GM19193 (cell line): ENCODE measurements around the gene TMEM121.

ENCODE experiments used
- POLR2A ChIP-seq: IDR thresholded peaks from 4 replicates; pipeline ENCODE4 v1.6.1; 2011; ENCODE audit not compliant: insufficient read depth, insufficient read length; ENCODE audit errors: extremely low read depth

The TMEM121 gene

DNA sequence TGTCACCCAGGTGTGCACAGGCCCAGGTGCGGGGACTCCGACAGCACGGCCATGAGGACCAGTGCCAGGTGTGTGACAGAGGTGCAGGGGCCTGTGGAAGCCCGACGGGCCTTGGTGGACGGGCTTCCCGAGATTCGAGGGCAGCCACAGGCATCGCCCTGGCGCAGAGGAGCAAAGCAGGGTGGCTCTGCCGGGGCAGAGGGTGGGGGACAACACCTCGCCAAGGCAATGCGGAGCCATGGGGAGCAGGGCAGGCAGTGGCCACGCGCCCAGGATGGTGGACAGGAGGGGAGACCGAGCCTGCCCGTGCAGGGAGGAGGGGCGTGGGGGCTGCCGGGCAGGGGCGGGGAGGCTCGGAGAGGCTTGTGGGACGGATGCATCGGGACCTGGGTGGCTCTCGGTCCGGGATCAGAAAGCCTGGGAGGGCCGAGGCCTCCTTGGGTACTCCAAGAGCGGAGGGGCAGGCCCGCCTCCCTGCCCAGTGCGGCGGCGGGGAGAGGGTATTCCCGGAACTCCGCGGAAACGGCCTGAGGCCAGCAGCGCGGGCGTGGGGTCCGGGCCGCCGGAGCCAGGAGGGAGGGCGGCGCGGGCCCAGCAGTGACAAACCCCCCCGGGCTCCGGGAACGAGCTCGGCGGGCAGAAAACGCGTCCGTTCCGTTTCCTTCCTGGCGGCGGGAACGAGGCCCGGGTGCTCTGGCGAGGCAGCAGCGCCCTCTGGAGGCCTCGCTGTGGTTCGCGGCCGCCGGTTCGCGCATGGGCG, 1.6 kb downstream of the TMEM121 start:
- TF ChIP-seq POLR2A = no peak

DNA sequence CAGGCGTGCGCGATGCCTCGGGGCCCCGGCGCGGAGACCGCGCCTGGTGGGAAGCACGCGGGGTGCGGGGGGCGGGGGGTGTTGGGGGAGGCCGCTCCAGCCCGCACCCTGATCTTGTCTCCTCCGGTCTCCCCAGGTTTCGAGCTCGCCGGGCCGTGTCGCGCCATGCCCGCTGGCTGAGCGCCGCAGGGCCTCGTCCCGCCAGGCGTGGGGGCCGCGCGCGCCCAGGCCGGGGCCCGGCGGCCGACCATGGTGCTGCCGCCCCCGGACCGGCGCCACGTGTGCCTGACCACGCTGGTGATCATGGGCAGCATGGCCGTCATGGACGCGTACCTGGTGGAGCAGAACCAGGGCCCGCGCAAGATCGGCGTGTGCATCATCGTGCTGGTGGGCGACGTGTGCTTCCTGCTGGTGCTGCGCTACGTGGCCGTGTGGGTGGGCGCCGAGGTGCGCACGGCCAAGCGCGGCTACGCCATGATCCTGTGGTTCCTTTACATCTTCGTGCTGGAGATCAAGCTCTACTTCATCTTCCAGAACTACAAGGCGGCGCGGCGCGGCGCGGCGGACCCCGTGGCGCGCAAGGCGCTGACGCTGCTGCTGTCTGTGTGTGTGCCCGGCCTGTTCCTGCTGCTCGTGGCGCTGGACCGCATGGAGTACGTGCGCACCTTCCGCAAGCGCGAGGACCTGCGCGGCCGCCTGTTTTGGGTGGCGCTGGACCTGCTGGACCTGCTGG, 2.4 kb downstream of the TMEM121 start:
- TF ChIP-seq POLR2A = no peak

DNA sequence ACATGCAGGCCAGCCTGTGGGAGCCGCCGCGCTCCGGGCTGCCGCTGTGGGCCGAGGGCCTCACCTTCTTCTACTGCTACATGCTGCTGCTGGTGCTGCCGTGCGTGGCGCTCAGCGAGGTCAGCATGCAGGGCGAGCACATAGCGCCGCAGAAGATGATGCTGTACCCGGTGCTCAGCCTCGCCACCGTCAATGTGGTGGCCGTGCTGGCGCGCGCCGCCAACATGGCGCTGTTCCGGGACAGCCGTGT, 2.9 kb downstream of the TMEM121 start:
- TF ChIP-seq POLR2A = no peak

DNA sequence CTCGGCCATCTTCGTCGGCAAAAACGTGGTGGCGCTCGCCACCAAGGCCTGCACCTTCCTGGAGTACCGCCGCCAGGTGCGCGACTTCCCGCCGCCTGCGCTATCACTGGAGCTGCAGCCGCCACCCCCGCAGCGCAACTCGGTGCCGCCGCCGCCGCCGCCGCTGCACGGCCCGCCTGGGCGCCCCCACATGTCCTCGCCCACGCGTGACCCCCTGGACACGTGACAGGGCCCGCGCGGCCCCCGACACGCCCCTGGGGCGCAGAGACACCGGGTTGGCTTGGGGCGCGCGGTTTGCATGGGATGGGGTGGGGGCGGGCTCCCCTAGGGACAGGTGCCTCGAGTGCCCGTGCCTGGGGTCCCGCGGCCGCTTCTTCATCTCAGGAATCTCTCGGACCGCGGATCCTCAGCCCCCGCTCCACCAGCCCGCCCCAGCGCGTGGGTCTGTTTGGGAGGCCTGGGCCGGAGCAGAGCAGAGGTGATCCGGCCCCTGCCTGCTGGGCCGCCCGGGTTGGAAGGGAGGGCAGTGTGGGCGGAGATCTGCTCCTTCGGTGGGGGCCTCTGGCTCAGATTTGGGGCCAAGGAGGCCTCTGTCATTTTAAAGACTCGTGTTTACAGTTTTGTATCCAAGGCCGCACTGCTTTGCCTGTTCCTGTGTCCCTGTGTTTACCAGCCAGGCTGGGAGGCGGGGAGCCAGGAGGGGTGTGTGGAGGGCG, 3.3 kb downstream of the TMEM121 start:
- TF ChIP-seq POLR2A = no peak

DNA sequence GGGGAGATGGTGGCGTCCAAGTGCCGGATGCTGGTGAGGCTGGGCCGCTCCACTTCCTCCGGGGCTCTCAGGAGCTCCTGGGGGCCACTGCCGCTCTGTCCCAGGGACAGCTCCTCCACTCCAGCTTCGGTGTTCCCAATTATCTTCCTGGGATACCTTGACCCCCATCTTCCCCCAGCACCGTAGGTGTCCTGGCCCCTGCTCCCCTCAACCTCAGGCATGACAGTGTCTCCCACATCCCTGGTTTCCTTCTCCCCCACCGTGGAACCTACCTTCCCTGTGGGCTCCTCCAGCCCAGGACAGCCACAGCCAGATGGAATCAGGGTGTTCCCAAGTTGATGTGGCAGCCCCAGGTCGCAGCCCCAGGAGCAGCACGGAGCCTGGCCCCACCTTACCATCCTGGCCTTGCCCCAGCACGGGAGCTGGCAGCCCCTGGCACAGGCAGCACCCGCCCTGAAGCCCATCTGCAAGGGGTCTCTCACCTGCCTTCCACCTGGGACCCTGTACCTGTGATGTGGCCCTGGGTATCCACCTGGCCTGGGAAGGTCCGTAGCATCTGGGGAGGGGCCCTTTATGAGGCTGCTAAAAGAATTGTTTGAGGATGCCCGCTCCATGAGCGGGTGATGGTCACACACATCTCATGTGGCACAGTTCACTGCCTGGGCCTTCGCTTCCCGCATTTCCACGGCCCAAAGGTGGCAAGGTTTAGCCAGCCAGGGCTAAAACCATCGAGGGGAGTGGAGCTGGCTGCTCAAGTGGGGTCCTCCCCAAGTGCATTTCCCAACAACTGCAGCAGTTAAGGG, 4.1 kb downstream of the TMEM121 start:
- no peak for TF ChIP-seq POLR2A

DNA sequence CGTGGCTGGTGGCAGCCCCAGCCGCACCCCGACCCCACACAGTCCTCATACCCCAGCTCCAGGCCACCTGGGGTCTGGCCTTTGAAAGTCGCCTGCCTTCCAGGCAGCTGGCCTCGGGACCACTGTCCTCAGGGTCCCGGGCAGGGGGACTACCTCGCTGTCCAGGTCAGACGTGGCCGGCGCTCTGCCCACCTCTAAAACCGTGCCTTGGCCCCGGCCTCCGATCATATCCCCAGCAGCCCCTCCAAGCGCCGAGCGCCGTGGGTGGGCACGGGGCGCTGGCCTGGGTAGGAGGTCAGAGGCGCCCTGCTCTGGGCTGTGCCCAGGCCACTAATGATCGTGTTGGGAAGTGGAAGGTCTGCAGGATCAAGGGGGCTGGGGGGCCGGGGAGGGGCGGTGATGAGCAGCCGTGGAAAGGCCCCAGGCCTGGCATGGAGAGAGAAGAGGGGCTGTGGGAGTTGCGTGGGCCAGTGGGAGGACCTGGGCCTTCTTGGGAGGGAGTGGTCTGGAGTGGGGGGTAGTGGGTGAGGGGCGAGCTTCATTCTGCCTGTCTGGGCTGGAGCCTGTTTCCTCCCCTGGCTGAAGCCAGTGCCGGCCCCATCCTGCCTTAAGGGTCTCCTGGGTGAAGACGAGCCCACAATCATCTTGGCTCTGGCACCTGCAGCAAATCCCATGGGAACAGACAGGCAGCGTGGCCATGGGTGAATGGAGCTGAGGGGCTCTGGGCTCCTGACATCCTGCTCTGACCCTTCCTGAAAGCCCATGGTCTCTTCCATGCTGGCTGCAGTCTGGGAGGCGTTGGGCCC, 4.9 kb downstream of the TMEM121 start:
- TF ChIP-seq POLR2A = no peak

DNA sequence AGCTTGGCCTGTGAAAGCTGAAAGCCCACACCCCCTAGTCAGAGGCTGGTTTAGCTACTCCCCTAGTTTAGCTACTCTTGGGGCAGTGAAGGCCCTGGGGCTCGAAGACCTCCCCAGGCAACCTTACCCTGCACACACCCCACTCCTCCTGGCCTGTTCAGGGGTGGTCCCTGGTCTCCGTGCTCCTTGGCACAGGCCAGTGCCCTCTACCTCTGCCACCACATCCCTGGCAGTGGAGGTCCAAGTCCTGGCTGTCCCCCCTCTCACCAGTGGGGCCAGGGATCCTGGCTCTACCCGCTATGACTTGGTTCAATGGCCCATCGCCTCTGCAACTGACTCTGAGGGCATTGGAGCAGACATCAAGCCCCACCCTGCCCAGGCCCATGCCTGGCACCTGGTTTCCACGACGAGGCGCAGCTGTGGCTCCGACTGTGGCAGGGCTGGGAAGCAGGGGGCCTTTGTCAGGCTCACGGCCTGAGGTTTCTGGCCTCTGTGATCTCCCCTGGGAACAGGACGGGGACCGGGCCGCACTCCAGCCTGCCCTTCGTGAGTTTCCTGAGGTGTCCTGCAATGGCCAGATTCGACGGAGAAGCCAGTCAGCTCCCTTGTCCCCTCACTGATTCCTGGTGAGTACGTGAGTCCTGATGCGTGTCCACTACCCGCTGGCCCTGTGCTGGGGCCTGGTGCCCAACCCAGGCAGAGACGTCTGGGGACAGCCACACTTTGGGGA, 5.7 kb downstream of the TMEM121 start:
- no peak for TF ChIP-seq POLR2A

DNA sequence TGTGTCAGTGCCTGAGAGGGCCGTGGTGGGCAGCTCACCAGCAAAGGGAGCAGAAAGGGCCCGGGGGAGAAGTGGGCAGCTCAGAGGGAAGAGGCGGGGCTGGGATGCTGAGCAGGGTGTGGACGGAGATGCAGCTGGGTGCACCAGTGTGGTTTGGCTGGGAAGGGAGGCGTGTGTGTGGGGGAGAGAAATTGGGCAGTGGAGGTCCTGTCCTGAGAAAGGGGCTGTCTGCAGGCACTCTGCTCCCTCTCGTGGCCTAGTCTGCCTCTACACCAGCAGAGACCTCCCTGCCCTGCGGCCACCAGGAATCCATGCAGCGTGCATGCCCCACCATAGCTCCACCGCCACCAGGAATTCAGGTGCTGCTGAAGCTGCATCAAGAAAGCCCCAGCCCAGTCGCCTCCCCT, 6.4 kb downstream of the TMEM121 start:
- TF ChIP-seq POLR2A = no peak

DNA sequence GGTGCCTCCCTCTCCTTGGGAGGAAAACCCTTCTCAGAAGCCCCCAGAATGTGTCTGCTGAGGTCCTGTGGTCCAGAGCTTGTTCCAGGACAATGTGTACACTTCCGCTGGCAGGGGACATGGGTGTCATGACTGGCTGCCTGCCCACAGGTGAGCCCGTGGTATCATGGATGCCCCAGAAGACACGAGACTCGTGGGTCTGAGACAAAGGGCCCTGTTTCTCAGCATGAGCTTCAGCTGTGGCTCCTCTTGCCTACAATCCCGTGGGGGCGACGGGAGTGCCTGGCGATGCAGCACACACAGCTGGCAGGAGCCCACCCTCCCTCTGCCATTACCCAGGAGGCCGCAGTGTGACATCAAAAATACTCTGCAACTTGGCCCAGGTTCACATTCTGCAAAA, 7.0 kb downstream of the TMEM121 start:
- no peak for TF ChIP-seq POLR2A

DNA sequence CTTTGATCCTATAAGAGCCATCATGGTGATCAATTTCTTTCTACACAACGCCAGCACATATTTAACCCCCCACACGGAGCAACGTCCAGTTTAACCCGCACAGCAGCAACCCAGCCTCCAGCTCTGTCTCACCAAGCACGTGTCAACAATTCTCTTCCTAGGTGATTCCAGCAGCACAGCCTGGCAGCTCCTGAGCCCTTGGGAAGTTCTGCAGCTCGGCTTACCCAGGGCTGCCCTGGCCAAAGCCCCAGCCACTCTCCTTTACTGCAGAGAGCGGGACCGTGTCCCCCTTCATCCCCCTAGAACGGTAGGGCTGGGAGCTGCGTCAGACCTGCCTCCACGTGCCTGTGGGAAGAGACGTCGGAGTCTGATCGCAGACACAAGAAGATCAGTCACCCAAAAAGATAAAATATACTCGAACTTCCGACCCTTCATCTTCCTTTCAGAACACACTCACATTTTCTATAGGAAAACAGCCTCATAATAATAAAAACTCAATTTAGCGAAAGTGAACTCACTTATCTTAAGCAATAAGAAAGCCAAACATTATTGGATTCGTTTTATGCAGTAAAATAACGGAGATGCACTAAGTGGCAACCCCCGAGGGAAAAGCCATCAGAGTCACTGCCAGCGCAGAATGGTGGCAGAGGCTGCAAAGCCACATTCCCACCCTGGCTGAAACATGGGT, 7.6 kb downstream of the TMEM121 start:
- no peak for TF ChIP-seq POLR2A

DNA sequence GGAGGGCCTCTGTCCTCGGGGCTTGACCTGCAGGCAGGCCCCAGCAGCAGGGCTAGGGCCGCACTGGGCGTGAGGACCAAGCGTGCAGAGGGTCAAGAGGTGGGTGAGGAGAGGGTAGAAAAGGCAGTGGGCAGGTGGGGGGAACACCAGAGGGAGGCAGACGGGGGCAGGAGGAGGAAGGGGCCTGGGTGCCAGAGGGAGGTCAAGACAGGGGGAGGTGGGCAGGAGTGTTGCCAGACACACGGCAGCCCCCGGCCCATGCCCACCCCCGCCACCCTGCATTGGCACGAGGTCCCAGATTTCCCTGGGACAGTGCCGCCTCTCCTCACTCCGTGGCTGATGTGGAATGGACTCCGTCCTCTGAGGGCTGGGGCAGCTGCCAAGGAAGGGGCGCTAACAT, 8.2 kb downstream of the TMEM121 start:
- no peak for TF ChIP-seq POLR2A

DNA sequence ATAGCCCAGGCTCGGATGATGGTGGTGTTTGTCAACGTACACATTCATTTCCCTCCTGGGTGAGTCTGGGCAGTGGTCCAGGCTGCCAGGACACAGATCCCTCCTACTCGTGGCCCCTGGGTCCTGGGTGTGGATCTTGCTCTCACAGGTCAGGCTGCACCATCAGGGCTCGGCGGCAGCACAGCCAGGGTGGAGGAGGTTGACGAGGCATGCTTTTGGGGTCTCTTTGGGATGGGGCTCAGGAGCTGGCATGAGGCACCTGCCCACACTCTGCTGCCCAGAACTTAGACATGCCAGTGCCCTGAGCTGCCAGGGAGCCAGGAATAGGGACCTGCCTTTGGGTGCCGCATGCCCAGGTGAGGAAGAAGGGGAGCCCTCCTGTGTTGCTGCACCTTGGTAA, 9.7 kb downstream of the TMEM121 start:
- no peak for TF ChIP-seq POLR2A
